Measurements from ENCODE around the gene FAM222B. TPM values are rescaled to one million over a fixed set of nuclear protein-coding genes. Genes with fewer than 3 reads are reported as not detected.

The FAM222B gene
- total and polyA plus RNA-seq, 2 experiments from 2014 or later: 63.7 to 78.5 TPM

- TF ChIP-seq CTCF (conservative IDR thresholded peaks at IDR 0.05; ENCODE audit: low read depth in 2 of 2) (no peak), ZNF462 (CRISPR knock-in tag; IDR thresholded peaks at IDR 0.05) (no peak), JUNB (IDR thresholded peaks at IDR 0.05; ENCODE audit: unreplicated experiment) (no peak), ZNF331 (CRISPR knock-in tag; IDR thresholded peaks at IDR 0.05; ENCODE audit: low read depth) (no peak), STAT1 (IDR thresholded peaks at IDR 0.05; ENCODE audit: unreplicated experiment) (no peak), NANOG (IDR thresholded peaks at IDR 0.05; ENCODE audit: borderline replicate concordance) (no peak)
These were observed 14.9 kb downstream of the FAM222B start (continued) for GRCh38 chr17:28827672-28828071.

GRCh38 chr17:28819582-28819981 is 23.0 kb downstream of the FAM222B start:
- H3K36me3 ChIP-seq (ENCODE audit: insufficient read depth): no peaks in the 10 kb centered on the region
- ATAC-seq: no peak
- 0 out of 2 replicates have a peak overlapping the region, but pooled peaks have one; percentile 13 for H3K27ac ChIP-seq (ENCODE audit: low read depth)
- Mint-ChIP-seq H3K4me1 (peaks cover 11% of the 10 kb centered on the region), H3K9me3 (no peaks in the 10 kb centered on the region; the same call in 2 of the 3 replicates), H3K27ac (no peak overlapping the region; the same call in 1 of the 2 replicates), H3K4me3 (no peak overlapping the region), H3K36me3 (ENCODE audit: low read depth) (peaks cover 5% of the 10 kb centered on the region; the same call in 1 of the 3 replicates), H3K27me3 (ENCODE audit: insufficient read depth, low read depth, poor library complexity) (peaks cover 4% of the 10 kb centered on the region)
- no peaks in the 10 kb centered on the region for H3K27me3 ChIP-seq (ENCODE audit: insufficient read depth)
- no peak for DNase-seq (ENCODE audit: low spot score)
- H4K20me1 ChIP-seq (replicated peaks; ENCODE audit: insufficient read depth): peaks cover 4% of the 10 kb centered on the region; the same call in 1 of the 2 replicates
- H3K4me3 ChIP-seq: no peak overlapping the region
- H3K4me1 ChIP-seq (ENCODE audit: insufficient read depth): peaks cover 7% of the 10 kb centered on the region
- peaks cover 90% of the 10 kb centered on the region for H3K79me2 ChIP-seq (replicated peaks; ENCODE audit: insufficient read depth)
- H3F3A ChIP-seq (replicated peaks; ENCODE audit: low read depth): no peaks in the 10 kb centered on the region
- H3K9me2 ChIP-seq (ENCODE audit: insufficient read depth): no peaks in the 10 kb centered on the region
- H3K4me2 ChIP-seq: no peak overlapping the region
- H2AFZ ChIP-seq: no peak overlapping the region
- TF ChIP-seq STAT1 (IDR thresholded peaks at IDR 0.05; ENCODE audit: unreplicated experiment): no peak
- TF ChIP-seq ZNF114 (CRISPR knock-in tag; IDR thresholded peaks at IDR 0.05): no peak
- TF ChIP-seq NANOG (IDR thresholded peaks at IDR 0.05; ENCODE audit: borderline replicate concordance): no peak
- no peak for TF ChIP-seq CREB1 (CRISPR knock-in tag; IDR thresholded peaks at IDR 0.05; ENCODE audit: low read depth)
- TF ChIP-seq POLR2AphosphoS5 (IDR thresholded peaks at IDR 0.05; ENCODE audit: low read depth): no peak
- TF ChIP-seq CTCF (conservative IDR thresholded peaks at IDR 0.05; ENCODE audit: low read depth in 2 of 2): no peak
